GM12864 (cell line): ENCODE results near the gene EML5.
"Not testable (repeated sequence)": the region's sequence is repeated elsewhere in the genome, so short reads cannot be mapped to it uniquely, and the experiment has no call there.

Experiments used
- DNase-seq: peaks from one replicate; pipeline ENCODE4 v3.0.0-alpha.2; 2011; ENCODE audit warnings: low read depth
- H3K4me3 ChIP-seq: 2 replicates; pipeline ENCODE4 v1.5.1; 2011; ENCODE audit warnings: mild to moderate bottlenecking, low read depth, low read length, control low read depth
- TF ChIP-seq, protein P1 (sequence below): IDR thresholded peaks from 2 replicates; pipeline ENCODE4 v1.5.1; 2011; ENCODE audit warnings: low read depth, mild to moderate bottlenecking, moderate library complexity, low read length, control low read depth, inconsistent platforms; ENCODE audit errors: missing control alignments

The EML5 gene

DNA sequence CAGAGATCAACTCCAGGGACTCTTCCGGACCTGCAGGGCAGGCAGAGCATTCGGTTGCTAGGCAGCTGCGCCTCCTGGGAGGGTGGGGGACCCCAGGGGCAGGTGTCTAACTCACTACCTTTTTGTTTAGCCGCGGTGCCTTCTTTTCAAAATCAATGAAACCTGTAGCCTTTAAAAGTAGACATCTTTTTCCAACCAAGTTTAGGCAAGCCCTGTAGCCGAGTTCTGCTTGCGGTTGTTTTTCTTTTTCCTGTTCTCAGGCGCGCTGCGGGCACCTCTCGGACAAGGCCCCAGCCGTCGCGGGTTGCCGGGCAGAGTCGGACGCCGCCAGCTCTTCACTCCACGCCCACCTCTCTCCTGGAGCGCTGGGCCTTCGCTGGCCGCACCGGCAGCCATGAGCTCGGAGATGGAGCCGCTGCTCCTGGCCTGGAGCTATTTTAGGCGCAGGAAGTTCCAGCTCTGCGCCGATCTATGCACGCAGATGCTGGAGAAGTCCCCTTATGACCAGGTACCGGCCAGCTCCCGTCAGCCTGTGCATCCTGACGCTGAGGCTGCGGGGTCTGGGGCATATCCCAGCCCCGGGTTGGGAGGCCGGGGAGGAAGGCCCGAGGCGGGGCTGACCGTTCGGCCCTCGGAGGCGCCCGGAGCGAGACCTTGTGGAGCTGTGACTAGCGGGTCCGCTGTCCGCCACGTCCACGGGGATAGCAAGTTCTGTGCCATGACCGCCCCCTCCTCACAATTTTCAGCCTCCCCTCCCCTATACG is 31.7 kb upstream of the EML5 start, which contains the start of gene TTC8:
Gene TTC8 (plus strand): TSS at position 338 of the 764 bp plus-strand sequence. CDS start 57 bp downstream, at position 395.
- TF ChIP-seq, protein P1, sequence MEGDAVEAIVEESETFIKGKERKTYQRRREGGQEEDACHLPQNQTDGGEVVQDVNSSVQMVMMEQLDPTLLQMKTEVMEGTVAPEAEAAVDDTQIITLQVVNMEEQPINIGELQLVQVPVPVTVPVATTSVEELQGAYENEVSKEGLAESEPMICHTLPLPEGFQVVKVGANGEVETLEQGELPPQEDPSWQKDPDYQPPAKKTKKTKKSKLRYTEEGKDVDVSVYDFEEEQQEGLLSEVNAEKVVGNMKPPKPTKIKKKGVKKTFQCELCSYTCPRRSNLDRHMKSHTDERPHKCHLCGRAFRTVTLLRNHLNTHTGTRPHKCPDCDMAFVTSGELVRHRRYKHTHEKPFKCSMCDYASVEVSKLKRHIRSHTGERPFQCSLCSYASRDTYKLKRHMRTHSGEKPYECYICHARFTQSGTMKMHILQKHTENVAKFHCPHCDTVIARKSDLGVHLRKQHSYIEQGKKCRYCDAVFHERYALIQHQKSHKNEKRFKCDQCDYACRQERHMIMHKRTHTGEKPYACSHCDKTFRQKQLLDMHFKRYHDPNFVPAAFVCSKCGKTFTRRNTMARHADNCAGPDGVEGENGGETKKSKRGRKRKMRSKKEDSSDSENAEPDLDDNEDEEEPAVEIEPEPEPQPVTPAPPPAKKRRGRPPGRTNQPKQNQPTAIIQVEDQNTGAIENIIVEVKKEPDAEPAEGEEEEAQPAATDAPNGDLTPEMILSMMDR = no peak
- H3K4me3 ChIP-seq = peak within 1 kb of the TSS; percentile 92
- peak; percentile 59 for DNase-seq

DNA sequence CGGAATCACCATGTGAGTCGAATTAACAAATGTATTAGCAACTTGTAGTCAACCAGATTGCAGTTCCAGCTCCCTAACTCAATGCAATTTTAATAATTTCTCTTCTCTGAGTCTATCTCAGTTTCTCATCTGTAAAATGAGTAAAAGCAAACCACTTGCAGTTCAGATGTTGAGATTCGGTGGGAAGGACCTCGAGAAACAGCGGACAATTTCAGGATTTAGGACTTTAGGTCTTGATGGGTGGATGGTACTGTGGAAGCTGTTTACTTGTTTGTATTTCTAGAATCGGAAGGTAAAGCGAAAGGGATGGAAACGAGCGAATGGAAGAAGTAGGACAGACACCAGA is 31.2 kb upstream of the EML5 start:
- peak overlapping the region; percentile 92 for H3K4me3 ChIP-seq
- TF ChIP-seq, protein P1 = no peak
- no peak for DNase-seq

DNA sequence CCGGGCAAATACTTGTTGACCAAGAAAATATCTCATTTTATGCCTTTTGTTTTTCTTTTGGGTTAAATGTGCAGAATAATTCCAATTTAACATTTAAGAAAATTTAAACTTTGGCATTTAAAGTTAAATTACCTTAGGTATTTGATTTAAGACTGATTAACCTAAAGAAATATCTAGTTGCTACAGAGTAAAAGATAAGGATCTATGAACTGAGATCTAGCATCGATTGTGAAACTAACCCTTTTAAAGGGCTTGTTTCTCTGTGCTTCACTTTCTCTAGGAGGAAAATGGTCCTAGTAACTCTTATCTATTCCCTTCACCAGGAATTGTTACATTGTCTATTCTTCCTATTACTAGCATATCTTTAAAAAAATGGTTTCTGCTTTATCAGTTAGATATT is 29.1 kb upstream of the EML5 start:
- DNase-seq = no peak
- no peak overlapping the region for H3K4me3 ChIP-seq
- TF ChIP-seq, protein P1 = no peak

DNA sequence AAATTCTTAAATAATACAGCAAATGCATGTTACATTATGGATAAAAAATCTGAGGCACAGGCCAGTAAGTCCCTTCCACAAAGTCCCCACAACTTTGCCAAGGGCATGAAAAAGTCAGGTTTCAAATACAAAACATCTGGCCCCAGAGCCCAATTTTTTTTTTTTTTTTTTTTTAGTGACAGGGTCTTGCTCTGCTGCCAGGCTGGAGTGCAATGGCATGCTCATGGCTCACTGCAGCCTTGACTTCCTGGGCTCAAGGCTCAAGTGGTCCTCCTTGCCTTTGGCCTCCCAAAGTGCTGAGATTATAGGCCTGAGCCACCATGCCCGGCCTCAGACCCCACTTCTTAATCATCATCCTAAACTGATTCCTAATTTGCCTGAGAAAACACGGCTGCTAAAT is 28.6 kb upstream of the EML5 start:
- DNase-seq = no peak
- no peak overlapping the region for H3K4me3 ChIP-seq
- TF ChIP-seq, protein P1 = no peak

DNA sequence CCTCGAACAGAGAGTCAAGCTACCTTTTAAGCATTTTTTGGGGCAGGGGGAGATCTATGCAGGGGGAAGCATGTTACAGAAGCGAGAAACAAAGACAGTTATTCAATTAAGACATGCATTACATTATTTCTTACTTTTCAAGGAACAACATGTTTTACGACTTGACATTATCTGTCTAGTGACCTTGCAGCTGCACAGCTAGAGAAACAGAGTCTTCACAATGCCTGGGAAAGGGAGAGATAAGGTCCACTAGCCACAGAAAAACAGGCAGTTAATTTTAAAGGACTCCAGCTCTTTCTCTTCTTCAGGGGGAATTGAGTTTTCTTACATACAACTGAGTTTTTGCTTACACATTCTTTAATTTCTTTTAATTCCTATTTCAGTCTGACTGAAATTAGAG is 26.9 kb upstream of the EML5 start:
- H3K4me3 ChIP-seq, DNase-seq: not testable (repeated sequence)

DNA sequence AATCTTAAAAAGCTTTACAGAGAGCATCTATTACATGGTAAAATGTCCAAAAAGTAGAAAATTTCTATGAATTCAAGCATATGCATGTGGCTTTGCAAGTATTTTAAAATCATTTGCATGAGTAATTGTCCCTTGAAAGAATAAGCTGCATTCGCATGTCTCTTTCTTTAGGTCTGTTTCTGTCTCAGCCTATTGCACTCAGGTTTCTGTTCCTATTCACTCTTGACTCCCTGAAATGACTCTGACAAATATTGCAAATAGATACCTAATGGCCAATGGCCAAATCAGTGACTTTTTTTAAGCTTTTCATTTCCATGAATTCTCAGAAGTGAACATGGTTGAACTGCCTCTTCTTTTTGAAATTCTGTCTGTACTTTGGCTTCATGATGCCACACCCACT is 25.3 kb upstream of the EML5 start:
- TF ChIP-seq, protein P1 = no peak
- H3K4me3 ChIP-seq = no peak overlapping the region

DNA sequence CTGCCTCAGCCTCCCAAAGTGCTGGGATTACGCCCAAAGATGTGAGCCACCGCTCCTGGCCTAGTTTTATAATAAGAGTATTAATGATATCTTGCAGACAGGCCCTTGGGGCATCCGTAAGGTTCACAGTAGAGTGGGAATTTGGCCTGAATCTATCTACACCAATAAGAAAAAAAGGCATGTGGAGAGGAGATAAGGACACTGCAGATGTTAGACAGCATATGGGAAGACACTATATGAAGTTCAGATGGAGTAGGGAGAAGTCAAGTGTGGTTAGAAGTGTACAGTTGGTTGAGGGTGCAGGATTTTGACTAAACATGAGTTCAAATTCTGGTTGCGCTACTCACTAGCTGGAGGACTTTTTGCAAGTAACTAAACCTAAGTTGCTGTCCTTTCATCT is 23.2 kb upstream of the EML5 start:
- TF ChIP-seq, protein P1 = no peak
- no peak for DNase-seq
- H3K4me3 ChIP-seq = no peak overlapping the region

More for the DNA sequence above, 25.3 kb upstream of the EML5 start:
- no peak for DNase-seq
